C4-2B (cell line): ENCODE results near the gene FHOD1.

Source experiments
- ZFX ChIP-seq: fragments of 450-650 bp; IDR thresholded peaks from 2 replicates; pipeline ENCODE4 v1.6.1; 2017
- TF ChIP-seq, protein P1 (sequence below): fragments of 450-650 bp; conservative IDR thresholded peaks from 2 replicates; pipeline ENCODE4 v1.5.1; 2017; ENCODE audit warnings: mild to moderate bottlenecking

DNA sequence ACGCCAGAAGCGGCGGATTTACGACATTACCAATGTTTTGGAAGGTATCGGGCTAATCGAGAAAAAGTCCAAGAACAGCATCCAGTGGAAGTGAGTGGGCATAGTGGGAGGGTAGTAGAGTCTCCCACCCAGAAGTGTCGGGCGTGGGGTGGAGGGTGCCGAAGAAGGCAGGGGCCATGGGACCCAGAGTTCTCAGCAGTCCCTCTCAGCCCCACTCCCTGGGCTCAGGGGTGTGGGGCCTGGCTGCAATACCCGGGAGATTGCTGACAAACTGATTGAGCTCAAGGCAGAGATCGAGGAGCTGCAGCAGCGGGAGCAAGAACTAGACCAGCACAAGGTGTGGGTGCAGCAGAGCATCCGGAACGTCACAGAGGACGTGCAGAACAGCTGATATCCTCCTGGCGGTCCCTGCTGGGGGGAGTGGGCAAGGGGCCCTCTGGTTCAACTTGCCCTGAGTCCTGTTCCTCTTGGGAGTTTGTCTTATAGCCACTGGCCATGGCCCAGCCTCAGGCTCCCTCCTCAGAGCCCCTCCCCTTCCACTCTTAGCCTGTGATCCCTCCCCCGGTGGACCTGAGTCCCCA is 54.4 kb downstream of the FHOD1 start:
- TF ChIP-seq, protein P1, sequence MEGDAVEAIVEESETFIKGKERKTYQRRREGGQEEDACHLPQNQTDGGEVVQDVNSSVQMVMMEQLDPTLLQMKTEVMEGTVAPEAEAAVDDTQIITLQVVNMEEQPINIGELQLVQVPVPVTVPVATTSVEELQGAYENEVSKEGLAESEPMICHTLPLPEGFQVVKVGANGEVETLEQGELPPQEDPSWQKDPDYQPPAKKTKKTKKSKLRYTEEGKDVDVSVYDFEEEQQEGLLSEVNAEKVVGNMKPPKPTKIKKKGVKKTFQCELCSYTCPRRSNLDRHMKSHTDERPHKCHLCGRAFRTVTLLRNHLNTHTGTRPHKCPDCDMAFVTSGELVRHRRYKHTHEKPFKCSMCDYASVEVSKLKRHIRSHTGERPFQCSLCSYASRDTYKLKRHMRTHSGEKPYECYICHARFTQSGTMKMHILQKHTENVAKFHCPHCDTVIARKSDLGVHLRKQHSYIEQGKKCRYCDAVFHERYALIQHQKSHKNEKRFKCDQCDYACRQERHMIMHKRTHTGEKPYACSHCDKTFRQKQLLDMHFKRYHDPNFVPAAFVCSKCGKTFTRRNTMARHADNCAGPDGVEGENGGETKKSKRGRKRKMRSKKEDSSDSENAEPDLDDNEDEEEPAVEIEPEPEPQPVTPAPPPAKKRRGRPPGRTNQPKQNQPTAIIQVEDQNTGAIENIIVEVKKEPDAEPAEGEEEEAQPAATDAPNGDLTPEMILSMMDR = no peak
- TF ChIP-seq ZFX = no peak
